Liver (tissue), 3 donors: ENCODE results near the gene P4HTM.

Experiments used
- EGR1 ChIP-seq, 2 donors: IDR thresholded peaks; 2 replicates each; pipeline ENCODE4 v1.6.1; 2016 to 2018; ENCODE audit warnings: antibody characterized with exemption in 2 of 2, low read depth in 2 of 2
- FOXA1 ChIP-seq: IDR thresholded peaks from 2 replicates; pipeline ENCODE4 v1.6.1; 2016; ENCODE audit warnings: antibody characterized with exemption
- FOXA2 ChIP-seq: IDR thresholded peaks from 2 replicates; pipeline ENCODE4 v1.6.1; 2016; ENCODE audit warnings: antibody characterized with exemption
- HNF4A ChIP-seq, 2 donors: conservative IDR thresholded peaks; 2 replicates each; pipeline ENCODE4 v1.6.1; 2016; ENCODE audit warnings: antibody characterized with exemption in 2 of 2, mild to moderate bottlenecking in 2 of 2
- JUND ChIP-seq, 2 donors: IDR thresholded peaks; 2 replicates each; pipeline ENCODE4 v1.6.1; 2016; ENCODE audit warnings: antibody characterized with exemption in 2 of 2
- NR2F2 ChIP-seq: IDR thresholded peaks from 2 replicates; pipeline ENCODE4 v1.6.1; 2016; ENCODE audit warnings: antibody characterized with exemption
- RAD21 ChIP-seq, 2 donors: IDR thresholded peaks; 2 replicates each; pipeline ENCODE4 v1.6.1; 2016; ENCODE audit warnings: antibody characterized with exemption in 2 of 2, mild to moderate bottlenecking in 2 of 2
- RXRA ChIP-seq, 2 donors: IDR thresholded peaks; 2 replicates each; pipeline ENCODE4 v1.6.1; 2017 to 2018; ENCODE audit warnings: antibody characterized with exemption in 2 of 2, mild to moderate bottlenecking in 1 of 2
- YY1 ChIP-seq: IDR thresholded peaks from 2 replicates; pipeline ENCODE4 v1.6.1; 2016; ENCODE audit warnings: antibody characterized with exemption, mild to moderate bottlenecking
- TF ChIP-seq, protein P1 (sequence below): fragments of 150-350 bp; IDR thresholded peaks from 2 replicates; pipeline ENCODE4 v1.5.1; 2017; ENCODE audit warnings: improper control_type of control experiment, low read depth, low read length; ENCODE audit not compliant: missing input control
- TF ChIP-seq, protein P2 (sequence below): IDR thresholded peaks from 2 replicates; pipeline ENCODE4 v1.6.1; 2016; ENCODE audit warnings: antibody characterized with exemption
- TF ChIP-seq, protein P3 (sequence below): IDR thresholded peaks from 2 replicates; pipeline ENCODE4 v1.6.1; 2016; ENCODE audit warnings: antibody characterized with exemption, mild to moderate bottlenecking
- TF ChIP-seq, protein P4 (sequence below): IDR thresholded peaks from 2 replicates; pipeline ENCODE4 v1.6.1; 2016; ENCODE audit warnings: antibody characterized with exemption
- donor health status: healthy.
- donor health status: healthy.

DNA sequence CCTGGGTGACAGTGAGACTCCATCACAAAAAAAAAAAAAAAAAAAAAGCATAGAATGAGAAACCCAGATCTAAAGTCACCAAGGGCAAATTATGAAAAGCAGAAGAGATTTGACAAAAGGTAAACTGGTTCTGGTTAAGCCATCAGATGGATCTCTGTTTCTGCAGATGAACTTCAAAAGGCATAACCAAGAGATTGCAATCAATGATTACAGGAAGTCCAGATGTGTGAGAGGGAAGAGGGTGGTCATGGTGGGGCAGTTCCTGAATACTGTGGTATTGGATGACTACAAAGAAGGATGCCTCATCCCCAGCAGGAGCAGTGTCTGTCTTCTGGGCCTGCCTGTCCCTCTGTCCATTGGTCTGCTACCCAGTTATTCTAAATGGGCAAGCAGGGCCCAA, 3.8 kb downstream of the P4HTM start:
- TF ChIP-seq RXRA (IDR thresholded peaks at IDR 0.05): no peak
- TF ChIP-seq RAD21 (IDR thresholded peaks at IDR 0.05): no peak
- TF ChIP-seq, protein P1, sequence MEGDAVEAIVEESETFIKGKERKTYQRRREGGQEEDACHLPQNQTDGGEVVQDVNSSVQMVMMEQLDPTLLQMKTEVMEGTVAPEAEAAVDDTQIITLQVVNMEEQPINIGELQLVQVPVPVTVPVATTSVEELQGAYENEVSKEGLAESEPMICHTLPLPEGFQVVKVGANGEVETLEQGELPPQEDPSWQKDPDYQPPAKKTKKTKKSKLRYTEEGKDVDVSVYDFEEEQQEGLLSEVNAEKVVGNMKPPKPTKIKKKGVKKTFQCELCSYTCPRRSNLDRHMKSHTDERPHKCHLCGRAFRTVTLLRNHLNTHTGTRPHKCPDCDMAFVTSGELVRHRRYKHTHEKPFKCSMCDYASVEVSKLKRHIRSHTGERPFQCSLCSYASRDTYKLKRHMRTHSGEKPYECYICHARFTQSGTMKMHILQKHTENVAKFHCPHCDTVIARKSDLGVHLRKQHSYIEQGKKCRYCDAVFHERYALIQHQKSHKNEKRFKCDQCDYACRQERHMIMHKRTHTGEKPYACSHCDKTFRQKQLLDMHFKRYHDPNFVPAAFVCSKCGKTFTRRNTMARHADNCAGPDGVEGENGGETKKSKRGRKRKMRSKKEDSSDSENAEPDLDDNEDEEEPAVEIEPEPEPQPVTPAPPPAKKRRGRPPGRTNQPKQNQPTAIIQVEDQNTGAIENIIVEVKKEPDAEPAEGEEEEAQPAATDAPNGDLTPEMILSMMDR: no peak
- no peak for TF ChIP-seq FOXA2
- no peak for TF ChIP-seq FOXA1
- no peak for TF ChIP-seq HNF4A (conservative IDR thresholded peaks at IDR 0.05)
- TF ChIP-seq, protein P2, sequence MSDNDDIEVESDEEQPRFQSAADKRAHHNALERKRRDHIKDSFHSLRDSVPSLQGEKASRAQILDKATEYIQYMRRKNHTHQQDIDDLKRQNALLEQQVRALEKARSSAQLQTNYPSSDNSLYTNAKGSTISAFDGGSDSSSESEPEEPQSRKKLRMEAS: no peak
- TF ChIP-seq JUND (IDR thresholded peaks at IDR 0.05): no peak
- TF ChIP-seq, protein P3, sequence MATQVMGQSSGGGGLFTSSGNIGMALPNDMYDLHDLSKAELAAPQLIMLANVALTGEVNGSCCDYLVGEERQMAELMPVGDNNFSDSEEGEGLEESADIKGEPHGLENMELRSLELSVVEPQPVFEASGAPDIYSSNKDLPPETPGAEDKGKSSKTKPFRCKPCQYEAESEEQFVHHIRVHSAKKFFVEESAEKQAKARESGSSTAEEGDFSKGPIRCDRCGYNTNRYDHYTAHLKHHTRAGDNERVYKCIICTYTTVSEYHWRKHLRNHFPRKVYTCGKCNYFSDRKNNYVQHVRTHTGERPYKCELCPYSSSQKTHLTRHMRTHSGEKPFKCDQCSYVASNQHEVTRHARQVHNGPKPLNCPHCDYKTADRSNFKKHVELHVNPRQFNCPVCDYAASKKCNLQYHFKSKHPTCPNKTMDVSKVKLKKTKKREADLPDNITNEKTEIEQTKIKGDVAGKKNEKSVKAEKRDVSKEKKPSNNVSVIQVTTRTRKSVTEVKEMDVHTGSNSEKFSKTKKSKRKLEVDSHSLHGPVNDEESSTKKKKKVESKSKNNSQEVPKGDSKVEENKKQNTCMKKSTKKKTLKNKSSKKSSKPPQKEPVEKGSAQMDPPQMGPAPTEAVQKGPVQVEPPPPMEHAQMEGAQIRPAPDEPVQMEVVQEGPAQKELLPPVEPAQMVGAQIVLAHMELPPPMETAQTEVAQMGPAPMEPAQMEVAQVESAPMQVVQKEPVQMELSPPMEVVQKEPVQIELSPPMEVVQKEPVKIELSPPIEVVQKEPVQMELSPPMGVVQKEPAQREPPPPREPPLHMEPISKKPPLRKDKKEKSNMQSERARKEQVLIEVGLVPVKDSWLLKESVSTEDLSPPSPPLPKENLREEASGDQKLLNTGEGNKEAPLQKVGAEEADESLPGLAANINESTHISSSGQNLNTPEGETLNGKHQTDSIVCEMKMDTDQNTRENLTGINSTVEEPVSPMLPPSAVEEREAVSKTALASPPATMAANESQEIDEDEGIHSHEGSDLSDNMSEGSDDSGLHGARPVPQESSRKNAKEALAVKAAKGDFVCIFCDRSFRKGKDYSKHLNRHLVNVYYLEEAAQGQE: no peak
- TF ChIP-seq, protein P4, sequence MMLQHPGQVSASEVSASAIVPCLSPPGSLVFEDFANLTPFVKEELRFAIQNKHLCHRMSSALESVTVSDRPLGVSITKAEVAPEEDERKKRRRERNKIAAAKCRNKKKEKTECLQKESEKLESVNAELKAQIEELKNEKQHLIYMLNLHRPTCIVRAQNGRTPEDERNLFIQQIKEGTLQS: no peak
- no peak for TF ChIP-seq NR2F2
- no peak for TF ChIP-seq EGR1 (IDR thresholded peaks at IDR 0.05; ENCODE audit: low read depth in 2 of 2)
- no peak for TF ChIP-seq YY1
